K562 treated with DMSO at 1 percent for 48 hours (cell line): Measurements from ENCODE around the gene PDE3A. TPM values are rescaled to one million over a fixed set of nuclear protein-coding genes. Genes with fewer than 3 reads are reported as not detected.

Source experiments
- total RNA-seq: library from RNA; unstranded; fragments of 300-600 nt; gene quantifications from 2 replicates; pipeline ENCODE4 v1.2.3, GENCODE V29; 2022; ENCODE audit warnings: low replicate concordance; ENCODE audit errors: extremely low read depth

The PDE3A gene
- not detected in 2 replicates for total RNA-seq

DNA sequence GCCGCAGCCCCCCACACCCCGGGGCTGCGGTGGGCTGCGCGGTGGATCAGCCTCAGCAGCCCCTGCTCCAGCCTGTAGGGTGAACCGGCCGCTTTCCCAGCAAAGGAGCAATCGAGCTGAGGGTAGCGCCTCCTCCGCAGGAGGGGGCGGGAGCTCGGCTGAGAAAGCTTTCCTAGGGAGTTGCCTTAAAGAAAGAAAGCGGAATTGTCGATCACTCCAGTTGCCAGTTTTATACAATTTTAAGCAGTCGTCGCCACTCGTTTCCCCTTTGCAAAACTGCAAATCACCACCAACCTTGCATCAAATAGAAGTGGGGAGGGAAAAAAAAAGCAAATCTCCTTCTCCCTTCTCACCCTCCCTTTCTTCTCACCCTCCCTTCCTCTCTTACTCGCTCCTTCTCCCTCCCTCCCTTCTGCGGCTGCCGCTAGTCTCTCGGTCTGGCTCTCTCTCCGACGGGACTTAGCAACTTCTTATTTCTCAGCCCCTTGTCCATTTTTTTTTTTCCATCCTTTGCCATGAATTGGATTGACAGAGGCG is at the start of gene PDE3A:
TSS of gene PDE3A (plus strand) at position 424 of the 537 bp plus-strand sequence. CDS start 748 bp downstream, outside the sequence.

DNA sequence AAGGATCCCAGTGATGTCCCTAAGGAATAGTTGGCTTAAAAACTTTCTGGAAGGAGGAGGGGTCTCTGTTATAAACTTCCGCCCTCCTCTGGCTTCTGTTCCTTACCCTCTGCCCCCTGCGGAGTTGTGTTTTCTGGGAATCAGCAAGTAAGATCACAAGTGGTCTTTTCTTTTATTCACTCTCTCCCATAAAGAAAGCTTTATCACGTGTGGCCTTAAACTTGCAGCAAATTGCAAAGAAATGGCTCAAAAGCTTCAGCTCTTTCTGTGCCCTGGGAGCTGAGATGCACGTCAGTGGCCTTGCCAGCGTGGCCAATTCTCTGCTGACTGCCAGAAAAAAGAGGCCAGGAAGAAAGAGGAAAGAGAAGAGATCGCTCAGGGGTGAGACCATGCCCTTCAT is 326.9 kb downstream of the PDE3A start, which contains the start of gene SLCO1C1:
TSS of gene SLCO1C1 (plus strand) at position 101 of the 400 bp plus-strand sequence. CDS start 4,245 bp downstream, outside the sequence.

